MM.1S (cell line): ENCODE measurements around the gene FILIP1.

Experiments used
- DNase-seq: peaks from one replicate; pipeline ENCODE4 v3.0.0-alpha.2; 2015
- H2AFZ ChIP-seq: fragments of 300-600 bp; sonication (generic); 2 replicates; pipeline ENCODE4 v1.6.0; 2016; ENCODE audit warnings: antibody characterized with exemption, low read length
- H3F3A ChIP-seq: fragments of 300-600 bp; sonication (generic); 2 replicates; pipeline ENCODE4 v1.6.1; 2016; ENCODE audit warnings: mild to moderate bottlenecking, antibody characterized with exemption, low read length, moderate library complexity, mixed read lengths; ENCODE audit not compliant: insufficient read depth
- H3K27ac ChIP-seq: fragments of 300-600 bp; sonication (generic); 2 replicates; pipeline ENCODE4 v1.5.1; 2016; ENCODE audit warnings: mild to moderate bottlenecking, low read length
- H3K27me3 ChIP-seq: fragments of 300-600 bp; sonication (generic); replicated peaks from 2 replicates; pipeline ENCODE4 v1.6.0; 2016; ENCODE audit warnings: low read length; ENCODE audit not compliant: insufficient read depth
- H3K36me3 ChIP-seq: fragments of 300-600 bp; sonication (generic); replicated peaks from 2 replicates; pipeline ENCODE4 v1.6.1; 2016; ENCODE audit warnings: mild to moderate bottlenecking, low read length, mixed read lengths; ENCODE audit not compliant: insufficient read depth
- H3K4me1 ChIP-seq: fragments of 300-600 bp; sonication (generic); 2 replicates; pipeline ENCODE4 v1.6.1; 2016; ENCODE audit warnings: low read length, mixed read lengths
- H3K4me2 ChIP-seq: fragments of 300-600 bp; sonication (generic); 2 replicates; pipeline ENCODE4 v1.6.0; 2016; ENCODE audit warnings: low read depth, low read length
- H3K4me3 ChIP-seq: fragments of 300-600 bp; sonication (generic); 2 replicates; pipeline ENCODE4 v1.5.1; 2016; ENCODE audit warnings: low read length, mixed read lengths
- H3K79me2 ChIP-seq: fragments of 300-600 bp; sonication (generic); 2 replicates; pipeline ENCODE4 v1.6.1; 2016; ENCODE audit warnings: mixed run types, low read length, mixed read lengths
- H3K9ac ChIP-seq: fragments of 300-600 bp; sonication (generic); 2 replicates; pipeline ENCODE4 v1.6.1; 2016; ENCODE audit warnings: low read length, mixed read lengths
- H3K9me2 ChIP-seq: fragments of 300-600 bp; sonication (generic); replicated peaks from 2 replicates; pipeline ENCODE4 v1.6.1; 2016; ENCODE audit warnings: mild to moderate bottlenecking, low read length, mixed read lengths; ENCODE audit not compliant: insufficient read depth
- H3K9me3 ChIP-seq: fragments of 300-600 bp; sonication (generic); replicated peaks from 2 replicates; pipeline ENCODE4 v1.6.1; 2016; ENCODE audit warnings: mild to moderate bottlenecking, low read length, mixed read lengths; ENCODE audit not compliant: insufficient read depth
- H4K20me1 ChIP-seq: fragments of 300-600 bp; sonication (generic); 2 replicates; pipeline ENCODE4 v1.6.1; 2016; ENCODE audit warnings: mild to moderate bottlenecking, low read length, moderate library complexity, mixed read lengths; ENCODE audit not compliant: insufficient read depth
- EZH2 ChIP-seq: fragments of 300-600 bp; sonication (generic); optimal IDR thresholded peaks from 2 replicates; pipeline ENCODE3; 2017; ENCODE audit warnings: low read depth, mild to moderate bottlenecking, antibody characterized with exemption, low read length, mixed read lengths
- EZH2phosphoT487 ChIP-seq: fragments of 300-600 bp; sonication (generic); IDR thresholded peaks from 2 replicates; pipeline ENCODE4 v1.6.1; 2018; ENCODE audit warnings: antibody characterized with exemption, low read length
- TF ChIP-seq, protein P1 (sequence below): fragments of 300-600 bp; sonication (generic); IDR thresholded peaks from 2 replicates; pipeline ENCODE4 v1.5.1; 2016; ENCODE audit warnings: antibody characterized with exemption, low read length, mixed read lengths

FILIP1 gene

DNA sequence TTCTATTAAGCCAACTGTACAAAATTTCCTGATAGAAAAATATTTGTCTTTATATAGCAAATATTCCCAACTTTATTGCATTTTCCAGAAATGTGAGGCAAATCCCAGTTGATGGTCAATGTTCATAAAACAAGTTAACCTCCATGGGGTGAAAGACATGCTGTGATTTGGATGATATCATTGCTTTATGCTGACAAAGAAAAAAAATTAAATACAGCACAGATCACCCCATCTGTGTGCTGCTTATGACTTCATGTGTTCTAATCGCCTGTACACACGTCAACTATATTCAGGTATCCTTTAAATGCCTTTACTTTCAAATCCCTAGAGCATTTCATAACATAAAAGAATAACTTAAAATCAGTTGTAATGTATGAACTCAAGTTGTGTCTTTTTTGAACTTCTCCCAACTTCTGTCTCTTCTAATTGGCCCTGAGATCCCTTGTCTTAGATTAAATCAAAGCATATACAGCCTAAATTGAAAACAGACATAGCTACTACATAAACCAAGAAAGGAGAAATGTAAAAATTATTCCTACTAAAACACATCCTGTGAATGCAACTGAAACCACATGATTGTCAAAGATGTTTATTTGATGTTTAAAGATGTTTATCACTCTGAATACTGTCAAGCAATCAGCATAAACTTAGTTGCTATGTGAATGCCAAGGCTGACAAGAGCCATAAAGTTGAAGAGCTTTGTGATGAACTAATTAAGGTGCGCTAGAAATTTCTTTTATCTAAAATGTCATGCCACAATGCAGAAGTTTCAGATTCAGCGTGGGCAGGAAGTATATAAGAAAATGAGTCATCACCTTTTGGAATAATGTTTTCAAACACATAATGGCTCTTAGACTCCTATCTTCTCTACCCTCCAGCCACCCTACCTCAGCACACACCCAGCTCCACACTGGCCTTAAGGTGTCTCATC, 68.7 kb downstream of the FILIP1 start:
- Histone ChIP-seq H2AFZ (no peak overlapping the region; the same call in 1 of the 2 replicates), H3K9me3 (no peaks in the 10 kb centered on the region), H3K27ac (no peak overlapping the region), H3K36me3 (no peaks in the 10 kb centered on the region), H3F3A (peaks cover 10% of the 10 kb centered on the region), H3K9me2 (no peaks in the 10 kb centered on the region), H3K27me3 (no peaks in the 10 kb centered on the region), H3K9ac (no peak overlapping the region), H3K4me1 (peaks cover 39% of the 10 kb centered on the region), H3K4me2 (peak overlapping the region; percentile 13; the same call in 1 of the 2 replicates), H4K20me1 (no peaks in the 10 kb centered on the region), H3K4me3 (no peak overlapping the region), H3K79me2 (no peaks in the 10 kb centered on the region)
- peak; percentile 37 for DNase-seq
- TF ChIP-seq EZH2 (no peak), EZH2phosphoT487 (no peak)
- TF ChIP-seq, protein P1, sequence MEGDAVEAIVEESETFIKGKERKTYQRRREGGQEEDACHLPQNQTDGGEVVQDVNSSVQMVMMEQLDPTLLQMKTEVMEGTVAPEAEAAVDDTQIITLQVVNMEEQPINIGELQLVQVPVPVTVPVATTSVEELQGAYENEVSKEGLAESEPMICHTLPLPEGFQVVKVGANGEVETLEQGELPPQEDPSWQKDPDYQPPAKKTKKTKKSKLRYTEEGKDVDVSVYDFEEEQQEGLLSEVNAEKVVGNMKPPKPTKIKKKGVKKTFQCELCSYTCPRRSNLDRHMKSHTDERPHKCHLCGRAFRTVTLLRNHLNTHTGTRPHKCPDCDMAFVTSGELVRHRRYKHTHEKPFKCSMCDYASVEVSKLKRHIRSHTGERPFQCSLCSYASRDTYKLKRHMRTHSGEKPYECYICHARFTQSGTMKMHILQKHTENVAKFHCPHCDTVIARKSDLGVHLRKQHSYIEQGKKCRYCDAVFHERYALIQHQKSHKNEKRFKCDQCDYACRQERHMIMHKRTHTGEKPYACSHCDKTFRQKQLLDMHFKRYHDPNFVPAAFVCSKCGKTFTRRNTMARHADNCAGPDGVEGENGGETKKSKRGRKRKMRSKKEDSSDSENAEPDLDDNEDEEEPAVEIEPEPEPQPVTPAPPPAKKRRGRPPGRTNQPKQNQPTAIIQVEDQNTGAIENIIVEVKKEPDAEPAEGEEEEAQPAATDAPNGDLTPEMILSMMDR, result no peak

DNA sequence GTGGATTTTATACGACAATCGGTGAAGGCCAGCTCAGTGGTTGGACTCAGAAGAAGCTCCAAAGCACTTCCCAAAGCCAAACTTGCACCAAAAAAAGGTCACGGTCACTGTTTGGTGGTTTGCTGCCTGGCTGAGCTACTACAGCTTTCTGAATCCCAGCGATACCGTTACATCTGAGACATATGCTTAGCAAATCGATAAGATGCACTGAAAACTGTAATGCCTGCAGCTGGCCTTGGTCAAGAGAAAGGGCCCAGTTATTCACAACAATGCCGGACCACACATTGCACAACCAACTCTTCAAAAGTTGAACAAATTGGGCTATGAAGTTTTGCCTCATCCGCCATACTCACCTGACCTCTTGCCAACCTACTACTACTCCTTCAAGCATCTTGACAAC, 70.2 kb downstream of the FILIP1 start:
- no peaks in the 10 kb centered on the region for H3K9me2 ChIP-seq
- H4K20me1 ChIP-seq, result no peaks in the 10 kb centered on the region
- no peak overlapping the region for H2AFZ ChIP-seq
- no peaks in the 10 kb centered on the region for H3K36me3 ChIP-seq
- H3K4me1 ChIP-seq, result peaks cover 24% of the 10 kb centered on the region
- no peak overlapping the region for H3K4me2 ChIP-seq
- no peaks in the 10 kb centered on the region for H3K9me3 ChIP-seq
- no peak overlapping the region for H3K27ac ChIP-seq
- H3K4me3 ChIP-seq, result no peak overlapping the region
- DNase-seq, result no peak
- no peaks in the 10 kb centered on the region for H3F3A ChIP-seq
- no peaks in the 10 kb centered on the region for H3K27me3 ChIP-seq
- H3K79me2 ChIP-seq, result no peaks in the 10 kb centered on the region
- H3K9ac ChIP-seq, result no peak overlapping the region
- no peak for TF ChIP-seq EZH2
- TF ChIP-seq EZH2phosphoT487, result no peak
- TF ChIP-seq, protein P1, result no peak

DNA sequence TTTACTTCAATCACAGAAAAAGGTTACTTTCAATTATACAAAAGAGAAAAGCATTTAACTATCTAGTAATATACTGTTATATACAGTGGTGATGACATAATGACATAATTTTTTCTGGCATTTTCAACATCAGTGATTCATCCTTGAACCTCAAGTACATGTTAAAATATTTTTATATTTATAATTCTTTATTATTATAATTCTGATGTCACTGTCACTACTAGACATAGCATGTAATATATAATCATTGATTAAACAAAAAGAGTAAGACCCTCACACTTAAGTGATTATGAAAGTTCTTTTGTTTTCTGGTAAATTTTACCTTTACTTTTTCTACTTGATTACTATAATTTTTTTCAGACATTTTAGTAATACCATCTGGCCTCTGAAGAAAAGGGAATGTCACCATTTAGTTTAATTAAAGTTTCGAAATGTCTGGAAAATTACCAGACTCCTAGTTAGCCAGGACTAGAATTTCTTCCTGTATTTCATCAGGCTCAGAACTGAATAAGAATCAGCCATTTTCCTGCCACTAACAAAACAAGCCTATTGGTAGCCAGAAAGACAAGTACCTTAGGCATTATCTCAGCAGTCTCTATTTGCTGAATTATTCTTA, 71.5 kb downstream of the FILIP1 start:
- Histone ChIP-seq H3K9me2 (no peaks in the 10 kb centered on the region), H3K4me2 (no peak overlapping the region), H3K27me3 (no peaks in the 10 kb centered on the region), H3F3A (no peaks in the 10 kb centered on the region), H3K36me3 (no peaks in the 10 kb centered on the region), H4K20me1 (no peaks in the 10 kb centered on the region), H3K9ac (no peak overlapping the region), H3K9me3 (no peaks in the 10 kb centered on the region), H3K4me1 (peaks cover 19% of the 10 kb centered on the region), H3K4me3 (no peak overlapping the region), H3K79me2 (no peaks in the 10 kb centered on the region), H2AFZ (no peak overlapping the region), H3K27ac (no peak overlapping the region)
- DNase-seq, result no peak
- TF ChIP-seq, protein P1, result no peak
- TF ChIP-seq EZH2phosphoT487 (no peak), EZH2 (no peak)
